HG03575 (cell line): Measurements from ENCODE around the gene HIVEP3.
"Not testable (repeated sequence)": the region's sequence is repeated elsewhere in the genome, so short reads cannot be mapped to it uniquely, and the experiment has no call there.

Source experiments
- ATAC-seq: cut with Tn5 transposase; IDR thresholded peaks from one replicate; pipeline ENCODE4 v1.9.1; 2021; ENCODE audit not compliant: unreplicated experiment, insufficient number of reproducible peaks, low FRiP score; ENCODE audit errors: extremely low read depth

The HIVEP3 gene

GRCh38 chr1:41713141-41713540, 205.6 kb downstream of the HIVEP3 start:
- no peak for ATAC-seq

DNA sequence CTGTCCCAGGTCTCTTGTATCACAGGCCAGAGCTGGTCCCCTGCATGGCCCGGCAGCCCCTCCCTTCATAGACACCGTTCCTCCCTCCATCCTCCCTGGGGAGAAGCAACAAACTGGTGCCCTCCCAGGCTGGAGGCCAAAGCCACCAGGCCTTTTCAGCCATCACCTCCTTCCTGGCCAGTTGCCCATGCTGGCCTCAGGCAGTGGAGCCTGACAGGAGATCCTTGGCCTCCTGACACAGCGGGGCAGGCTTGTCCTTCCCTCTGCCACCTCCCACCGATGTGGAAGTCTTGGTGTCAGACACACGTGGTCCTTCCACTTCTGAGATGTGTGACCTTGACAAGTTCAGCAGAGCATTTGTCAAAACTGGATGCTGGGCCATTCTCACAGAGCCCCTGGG, 206.0 kb downstream of the HIVEP3 start:
- no peak for ATAC-seq

- no peak for ATAC-seq
These were observed 206.6 kb downstream of the HIVEP3 start for GRCh38 chr1:41712081-41712480.

DNA sequence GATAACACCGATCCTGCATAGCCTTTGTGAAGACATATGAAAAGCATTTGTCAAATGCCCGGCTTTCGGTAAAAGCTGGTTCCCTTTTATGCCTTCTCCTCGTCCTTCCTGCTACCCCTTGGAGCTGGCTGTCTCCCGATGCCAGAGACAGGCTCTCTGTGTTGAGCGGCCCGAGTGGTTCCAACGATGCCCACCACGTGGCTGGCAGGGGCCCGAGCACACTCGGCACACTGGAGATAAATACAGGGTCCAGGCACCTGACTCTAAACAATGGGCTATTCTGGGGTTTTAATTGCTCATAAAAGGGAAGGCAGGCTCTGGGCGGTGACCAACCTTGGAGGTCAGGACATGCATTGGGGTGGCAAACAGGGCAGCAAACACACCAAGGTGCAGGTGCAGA, 207.1 kb downstream of the HIVEP3 start:
- no peak for ATAC-seq

GRCh38 chr1:41710980-41711379, 207.7 kb downstream of the HIVEP3 start:
- no peak for ATAC-seq

DNA sequence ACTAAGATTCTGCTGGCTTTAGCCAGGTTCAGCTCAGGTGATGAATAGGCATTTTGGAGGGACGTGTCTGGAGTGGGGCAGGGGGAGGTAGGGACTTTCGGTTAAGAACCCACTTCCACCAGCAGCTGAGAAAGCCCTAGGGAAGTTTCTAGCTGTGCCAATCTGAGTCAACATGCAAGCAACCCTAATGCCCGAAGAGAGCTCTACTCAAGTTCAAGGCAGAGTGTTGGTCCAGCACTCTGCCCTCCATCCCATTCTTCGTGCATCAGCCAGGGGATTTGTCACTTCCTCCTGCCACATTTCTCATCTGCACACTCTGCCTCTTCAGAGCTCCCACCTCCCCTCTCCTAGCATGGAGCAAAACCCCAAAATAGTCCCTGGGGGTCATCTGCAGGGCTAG, 208.8 kb downstream of the HIVEP3 start:
- ATAC-seq: no peak

GRCh38 chr1:41709331-41709730, 209.4 kb downstream of the HIVEP3 start:
- ATAC-seq: no peak

- ATAC-seq: no peak
These were observed 210.4 kb downstream of the HIVEP3 start for GRCh38 chr1:41708332-41708731.

DNA sequence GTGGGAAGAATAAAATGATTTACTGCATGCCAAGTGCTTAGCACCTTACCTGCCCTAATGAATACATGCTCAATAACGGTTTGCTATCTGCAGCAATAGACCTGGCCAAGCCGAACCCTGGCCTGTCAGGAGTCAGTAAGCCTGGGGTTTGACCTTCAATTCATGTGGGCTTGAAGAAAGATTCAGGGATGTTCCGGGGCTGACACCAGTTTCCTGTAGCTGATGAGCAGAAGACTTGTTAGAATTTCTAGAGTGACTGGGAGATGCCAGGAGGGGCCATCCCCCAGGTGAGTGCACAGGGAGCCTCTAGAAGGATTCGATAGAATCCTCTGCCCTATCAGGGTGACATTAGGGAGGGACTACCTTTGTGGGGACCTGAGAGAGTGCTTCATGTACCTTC, 210.9 kb downstream of the HIVEP3 start:
- no peak for ATAC-seq

- ATAC-seq: no peak
These were observed 212.9 kb downstream of the HIVEP3 start for GRCh38 chr1:41705798-41706197.

- ATAC-seq: no peak
These were observed 214.5 kb downstream of the HIVEP3 start for GRCh38 chr1:41704196-41704595.

GRCh38 chr1:41702771-41703170, 216.0 kb downstream of the HIVEP3 start:
- no peak for ATAC-seq

- no peak for ATAC-seq
These were observed 217.7 kb downstream of the HIVEP3 start for GRCh38 chr1:41700986-41701535.

DNA sequence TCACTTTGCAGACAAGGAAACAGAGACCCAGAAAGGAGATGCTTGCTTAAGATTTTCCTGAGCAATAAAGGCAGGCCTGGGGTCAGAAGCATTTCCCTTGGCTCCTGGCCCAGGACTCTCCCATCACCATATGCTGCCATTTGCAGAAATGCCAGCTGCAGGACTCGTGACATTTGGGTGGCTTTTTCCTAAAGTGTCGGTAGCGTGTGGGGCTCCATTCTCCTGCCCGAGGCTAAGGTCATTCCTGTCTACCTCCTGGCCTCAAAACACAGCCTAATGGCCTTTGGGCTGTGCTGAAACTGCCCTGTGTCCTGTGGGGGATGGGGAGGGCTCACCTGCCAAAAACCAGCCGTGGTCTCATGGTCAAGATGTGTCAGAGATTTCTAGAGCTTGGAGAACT, 218.1 kb downstream of the HIVEP3 start:
- no peak for ATAC-seq

DNA sequence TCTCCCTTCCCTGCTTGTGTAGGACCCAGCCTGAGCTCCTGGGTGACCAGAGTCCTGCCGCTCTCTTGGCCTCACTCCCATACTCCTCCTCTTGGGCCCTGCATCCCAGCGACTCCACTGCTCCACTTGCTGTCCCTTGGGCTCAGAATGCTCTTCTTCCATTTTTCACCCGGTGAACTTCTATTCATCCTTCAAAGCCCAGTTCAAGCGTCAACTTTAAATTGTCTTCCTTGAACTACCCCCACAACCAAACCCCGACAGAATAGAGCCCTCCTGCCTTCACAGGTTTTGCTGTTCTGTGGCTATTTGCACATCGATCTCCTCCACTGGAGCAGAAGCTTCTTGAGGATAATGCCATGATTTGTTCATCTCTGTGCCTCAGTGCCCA, 218.9 kb downstream of the HIVEP3 start:
- no peak for ATAC-seq

DNA sequence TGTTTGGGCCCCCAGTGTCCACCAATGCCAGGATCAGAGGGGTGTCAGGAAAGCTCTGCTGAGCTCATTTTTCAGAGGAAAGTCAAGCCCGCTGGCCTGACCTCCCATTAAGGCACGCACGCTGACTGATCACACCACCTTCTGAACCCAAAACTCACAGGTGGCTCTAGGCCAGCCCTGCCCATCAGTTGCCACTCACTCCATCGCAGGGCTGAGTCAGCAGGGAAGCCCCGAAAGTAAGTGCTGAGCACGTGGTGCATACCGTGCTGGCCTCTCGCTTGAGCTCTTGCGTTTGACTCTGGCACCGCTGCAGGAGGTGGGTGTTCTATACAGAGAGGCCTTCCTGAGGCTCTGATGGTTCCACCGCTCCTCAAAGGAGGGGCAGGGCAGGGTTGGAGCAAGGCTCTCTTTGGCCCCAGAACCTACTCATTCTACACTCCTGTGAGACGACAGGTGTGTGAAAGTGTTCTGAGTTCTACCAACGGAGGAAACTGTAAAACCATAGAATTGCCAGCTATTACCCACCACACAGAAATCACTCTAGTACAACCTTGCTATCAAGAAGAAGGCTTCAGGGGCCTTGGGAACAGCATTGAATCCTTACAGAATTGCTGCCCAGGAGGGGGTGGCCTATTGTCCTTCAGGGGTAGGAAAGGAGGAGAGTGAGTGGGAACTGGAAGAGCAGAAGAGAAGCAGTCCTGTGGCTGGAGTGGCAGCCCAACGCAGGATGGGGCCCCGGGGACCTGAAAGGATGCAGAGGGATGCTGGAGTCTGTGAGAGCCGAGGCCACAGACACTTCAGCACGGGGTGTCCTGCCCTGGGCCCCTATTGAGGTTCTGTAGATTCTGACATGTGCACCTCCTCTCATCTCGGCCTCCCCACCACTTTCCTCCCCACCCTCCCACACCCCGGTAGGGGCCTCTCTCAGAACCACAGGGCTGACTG, 219.5 kb downstream of the HIVEP3 start:
- peak; percentile 55 for ATAC-seq

- no peak for ATAC-seq
These were observed 222.3 kb downstream of the HIVEP3 start for GRCh38 chr1:41696381-41696780.

DNA sequence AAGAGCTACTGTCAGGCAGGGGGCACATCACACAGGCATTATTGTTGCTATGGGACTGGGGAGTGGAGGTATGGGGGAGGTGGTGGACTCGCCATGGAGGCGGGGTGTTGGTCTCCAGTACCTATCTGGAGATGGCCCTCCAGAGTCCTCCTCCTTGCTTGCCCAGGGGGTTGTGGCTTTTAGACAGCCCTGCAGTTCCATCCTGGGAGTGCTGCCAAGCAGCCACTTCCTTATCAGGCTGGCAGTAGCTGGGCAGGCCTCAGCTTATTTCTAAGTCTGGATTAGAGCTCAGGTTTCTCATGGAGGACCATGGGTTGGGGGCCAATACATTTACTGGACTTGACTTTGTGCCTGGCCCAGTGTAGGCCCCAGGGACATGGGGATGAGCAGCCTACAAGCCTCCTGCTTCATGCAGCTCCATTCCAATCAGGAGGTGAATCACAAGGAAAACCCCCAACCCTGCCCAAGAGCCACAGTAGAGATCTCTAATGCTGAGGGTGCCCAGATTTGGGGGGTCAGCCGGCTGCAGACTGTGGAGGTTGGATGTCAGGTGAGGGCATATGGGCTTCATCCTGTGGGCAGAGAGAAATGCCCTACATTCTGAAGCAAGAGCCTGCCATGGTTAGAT, 223.5 kb downstream of the HIVEP3 start:
- no peak for ATAC-seq

DNA sequence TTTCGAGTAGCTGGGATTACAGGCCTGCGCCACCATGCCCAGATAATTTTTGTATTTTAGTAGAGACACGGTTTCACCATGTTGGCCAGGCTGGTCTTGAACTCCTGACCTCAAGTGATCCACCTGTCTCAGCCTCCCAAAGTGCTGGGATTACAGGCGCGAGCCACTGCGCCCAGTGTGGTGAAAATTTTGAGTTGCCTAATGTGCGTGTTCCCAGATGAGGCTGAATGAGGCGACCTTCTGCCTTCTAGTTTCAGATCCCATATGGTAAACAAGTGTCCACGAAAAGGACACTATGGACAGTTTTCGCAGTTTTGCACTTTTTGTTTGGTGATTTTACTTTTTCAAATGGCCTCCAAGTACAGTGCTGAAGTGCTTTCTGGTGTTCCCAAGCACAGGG, 226.8 kb downstream of the HIVEP3 start:
- not testable (repeated sequence) for ATAC-seq

GRCh38 chr1:41691424-41691823, 227.3 kb downstream of the HIVEP3 start:
- no peak for ATAC-seq
